BLaER1 treated with 17β-estradiol and CSF1 and Interleukin-3, amounts not matched to agents 10 nM and 100 nM (cell line): Measurements from ENCODE around the gene SYT13.

Experiments
- H3K27ac ChIP-seq, 11 experiments: shearing (Covaris generic); formaldehyde crosslinking; 2 replicates each; pipeline ENCODE4 v1.8.1; 2022
- H3K27me3 ChIP-seq, 11 experiments: shearing (Covaris generic); formaldehyde crosslinking; 2 replicates each; pipeline ENCODE4 v1.8.1; 2022
- H3K36me3 ChIP-seq, 11 experiments: shearing (Covaris generic); formaldehyde crosslinking; 2 replicates each; pipeline ENCODE4 v1.8.1; 2022
- H3K4me1 ChIP-seq, 10 experiments: shearing (Covaris generic); formaldehyde crosslinking; 2 replicates each; pipeline ENCODE4 v1.8.1; 2022
- H3K4me2 ChIP-seq, 11 experiments: shearing (Covaris generic); formaldehyde crosslinking; 2 replicates each; pipeline ENCODE4 v1.8.1; 2022
- H3K4me3 ChIP-seq, 10 experiments: shearing (Covaris generic); formaldehyde crosslinking; 2 replicates each; pipeline ENCODE4 v1.8.1; 2022
- H3K9ac ChIP-seq, 11 experiments: shearing (Covaris generic); formaldehyde crosslinking; 2 replicates each; pipeline ENCODE4 v1.8.1; 2022
- H3K9me3 ChIP-seq, 11 experiments: shearing (Covaris generic); formaldehyde crosslinking; replicated peaks in 1 of 11; 2 replicates each; pipeline ENCODE4 v1.8.1; 2022
- H4K20me1 ChIP-seq, 11 experiments: shearing (Covaris generic); formaldehyde crosslinking; 2 replicates each; pipeline ENCODE4 v1.8.1; 2022
- Cebpa-rat ChIP-seq, 11 experiments: shearing (Covaris generic); IDR thresholded peaks; 2 replicates each; pipeline ENCODE4 v1.8.1; 2022

SYT13 gene

DNA sequence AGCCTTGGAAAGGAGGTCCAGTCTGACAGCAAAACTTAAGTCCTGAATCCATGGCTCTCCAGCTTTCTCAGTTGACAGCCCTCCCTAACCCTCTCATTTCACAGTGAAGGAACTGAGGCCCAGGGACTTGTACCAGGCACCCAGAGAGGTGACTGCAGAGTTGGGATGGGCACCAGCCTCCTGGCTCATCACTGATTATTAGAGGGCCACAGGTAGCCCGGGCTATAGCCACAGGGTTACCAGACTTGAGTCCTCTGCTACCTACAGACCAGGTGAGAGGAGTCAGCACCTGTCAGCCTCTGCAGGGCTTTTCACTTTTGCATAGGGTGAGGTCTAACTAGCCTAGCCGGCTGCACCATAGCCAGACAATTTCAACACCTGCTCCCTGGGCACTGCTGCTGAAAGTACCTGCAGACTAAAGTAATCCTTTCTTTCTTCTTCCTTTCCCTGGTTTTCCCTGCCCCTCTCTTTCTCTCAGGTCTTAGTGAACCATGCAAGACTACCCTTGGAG is 37.6 kb downstream of the SYT13 start:
- Histone ChIP-seq H3K36me3 (no peaks in the 10 kb centered on the region), H3K4me2 (peak overlapping the region in 2 of 11 experiments; percentile 10 to 25; a peak in 2 of 22 replicates), H3K9me3 (no peaks in the 10 kb centered on the region), H4K20me1 (peaks cover 0 to 5% (median 0%) of the 10 kb centered on the region in 11 experiments; a peak in 1 of 22 replicates), H3K27me3 (no peaks in the 10 kb centered on the region), H3K4me1 (peaks cover 0 to 7% (median 5%) of the 10 kb centered on the region in 10 experiments; a peak in 6 of 20 replicates), H3K27ac (no peak overlapping the region), H3K4me3 (no peak overlapping the region), H3K9ac (no peak overlapping the region)
- TF ChIP-seq Cebpa-rat (IDR thresholded peaks at IDR 0.05): no peak

- Histone ChIP-seq H3K27me3 (no peaks in the 10 kb centered on the region), H3K4me2 (no peak overlapping the region), H4K20me1 (peaks cover 0 to 5% (median 0%) of the 10 kb centered on the region in 11 experiments; a peak in 1 of 22 replicates), H3K4me1 (peaks cover 0 to 7% (median 5%) of the 10 kb centered on the region in 10 experiments; a peak in 6 of 20 replicates), H3K9ac (no peak overlapping the region), H3K27ac (no peak overlapping the region), H3K36me3 (no peaks in the 10 kb centered on the region), H3K9me3 (no peaks in the 10 kb centered on the region), H3K4me3 (no peak overlapping the region)
- TF ChIP-seq Cebpa-rat (IDR thresholded peaks at IDR 0.05): no peak
Measured at GRCh38 chr11:45247433-45247832, 38.7 kb downstream of the SYT13 start.

- no peak for TF ChIP-seq Cebpa-rat (IDR thresholded peaks at IDR 0.05)
- H3K27ac ChIP-seq: no peak overlapping the region
- H3K4me1 ChIP-seq: peaks cover 0 to 7% (median 5%) of the 10 kb centered on the region in 10 experiments; a peak in 6 of 20 replicates
- no peak overlapping the region for H3K4me3 ChIP-seq
- H4K20me1 ChIP-seq: peaks cover 0 to 5% (median 0%) of the 10 kb centered on the region in 11 experiments; a peak in 1 of 22 replicates
- no peak overlapping the region for H3K9ac ChIP-seq
- no peaks in the 10 kb centered on the region for H3K9me3 ChIP-seq
- H3K27me3 ChIP-seq: no peaks in the 10 kb centered on the region
- no peak overlapping the region for H3K4me2 ChIP-seq
- no peaks in the 10 kb centered on the region for H3K36me3 ChIP-seq
Measured at GRCh38 chr11:45246241-45246640, 39.9 kb downstream of the SYT13 start.

GRCh38 chr11:45245218-45246045 is 40.7 kb downstream of the SYT13 start:
- TF ChIP-seq Cebpa-rat (IDR thresholded peaks at IDR 0.05): no peak
- Histone ChIP-seq H3K9me3 (no peaks in the 10 kb centered on the region), H3K36me3 (no peaks in the 10 kb centered on the region), H3K27me3 (no peaks in the 10 kb centered on the region), H3K4me2 (no peak overlapping the region), H3K9ac (no peak overlapping the region), H3K4me3 (no peak overlapping the region), H3K27ac (no peak overlapping the region), H4K20me1 (peaks cover 0 to 5% (median 0%) of the 10 kb centered on the region in 11 experiments; a peak in 1 of 22 replicates), H3K4me1 (peaks cover 0 to 7% (median 5%) of the 10 kb centered on the region in 10 experiments; a peak in 6 of 20 replicates)

DNA sequence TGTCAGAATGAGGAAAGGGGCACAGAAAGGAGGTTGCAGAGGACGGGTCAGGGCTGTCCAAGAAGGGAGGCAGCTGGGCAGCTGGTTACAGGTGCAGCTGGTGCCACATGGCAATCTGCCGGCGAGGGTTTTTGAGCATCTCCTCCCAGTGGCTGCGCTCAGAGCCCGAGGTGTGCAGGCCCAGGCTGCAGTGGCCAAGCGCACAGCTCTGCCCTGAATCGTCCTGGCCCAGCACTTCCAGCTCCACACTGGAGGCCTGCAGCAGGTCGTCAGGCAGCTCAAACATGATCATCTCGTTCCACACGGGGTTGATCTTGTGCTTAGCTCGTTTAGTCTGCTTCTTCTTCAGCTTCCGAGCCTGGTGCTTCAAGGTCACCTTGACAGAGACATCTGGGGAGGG is 42.2 kb downstream of the SYT13 start:
- H3K36me3 ChIP-seq: no peaks in the 10 kb centered on the region
- no peak overlapping the region for H3K9ac ChIP-seq
- TF ChIP-seq Cebpa-rat (IDR thresholded peaks at IDR 0.05): no peak
- H3K27me3 ChIP-seq: no peaks in the 10 kb centered on the region
- peaks cover 0 to 5% (median 0%) of the 10 kb centered on the region in 11 experiments; a peak in 1 of 22 replicates for H4K20me1 ChIP-seq
- H3K4me2 ChIP-seq: no peak overlapping the region
- no peak overlapping the region for H3K4me3 ChIP-seq
- H3K27ac ChIP-seq: no peak overlapping the region
- peaks cover 0 to 6% (median 0%) of the 10 kb centered on the region in 10 experiments; a peak in 3 of 20 replicates for H3K4me1 ChIP-seq
- H3K9me3 ChIP-seq: peaks cover 0 to 10% (median 8%) of the 10 kb centered on the region in 11 experiments; a peak in 9 of 22 replicates

DNA sequence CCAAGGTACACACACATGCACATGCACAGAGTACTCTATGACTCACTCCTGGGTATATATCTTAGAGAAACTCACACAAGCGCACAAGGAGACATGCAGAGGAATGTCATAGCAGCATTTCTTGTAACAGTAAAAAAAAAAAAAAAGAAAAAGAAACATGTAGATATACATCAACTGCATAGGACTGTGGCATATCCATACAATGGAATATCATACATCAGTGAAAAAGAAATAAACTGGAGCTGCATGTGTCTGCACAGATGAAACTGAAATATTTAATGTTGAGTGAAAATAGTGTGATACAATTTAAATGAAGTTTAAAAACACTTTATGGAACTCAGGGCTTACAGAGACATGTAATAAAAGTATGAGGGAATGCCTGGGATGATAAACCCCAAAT is 46.4 kb downstream of the SYT13 start:
- Histone ChIP-seq H3K9ac (no peak overlapping the region), H3K9me3 (peaks cover 0 to 10% (median 8%) of the 10 kb centered on the region in 11 experiments; a peak in 9 of 22 replicates), H3K36me3 (no peaks in the 10 kb centered on the region), H4K20me1 (peaks cover 0 to 5% (median 0%) of the 10 kb centered on the region in 11 experiments; a peak in 1 of 22 replicates), H3K4me2 (no peak overlapping the region), H3K4me3 (no peak overlapping the region), H3K4me1 (peaks cover 0 to 9% (median 3%) of the 10 kb centered on the region in 10 experiments; a peak in 7 of 20 replicates), H3K27ac (no peak overlapping the region), H3K27me3 (no peaks in the 10 kb centered on the region)
- TF ChIP-seq Cebpa-rat (IDR thresholded peaks at IDR 0.05): no peak

- H3K9me3 ChIP-seq: peaks cover 0 to 10% (median 8%) of the 10 kb centered on the region in 11 experiments; a peak in 9 of 22 replicates
- no peaks in the 10 kb centered on the region for H4K20me1 ChIP-seq
- no peak for TF ChIP-seq Cebpa-rat (IDR thresholded peaks at IDR 0.05)
- H3K4me1 ChIP-seq: peaks cover 0 to 9% (median 3%) of the 10 kb centered on the region in 10 experiments; a peak in 7 of 20 replicates
- H3K36me3 ChIP-seq: no peaks in the 10 kb centered on the region
- H3K4me2 ChIP-seq: no peak overlapping the region
- no peaks in the 10 kb centered on the region for H3K27me3 ChIP-seq
- no peak overlapping the region for H3K27ac ChIP-seq
- H3K4me3 ChIP-seq: no peak overlapping the region
- no peak overlapping the region for H3K9ac ChIP-seq
Measured at GRCh38 chr11:45238724-45239123, 47.4 kb downstream of the SYT13 start.

GRCh38 chr11:45237711-45238315 is 48.3 kb downstream of the SYT13 start:
- H3K4me2 ChIP-seq: no peak overlapping the region
- no peak for TF ChIP-seq Cebpa-rat (IDR thresholded peaks at IDR 0.05)
- H3K27me3 ChIP-seq: no peaks in the 10 kb centered on the region
- H3K4me3 ChIP-seq: no peak overlapping the region
- H3K36me3 ChIP-seq: no peaks in the 10 kb centered on the region
- H3K4me1 ChIP-seq: peaks cover 0 to 9% (median 3%) of the 10 kb centered on the region in 10 experiments; a peak in 7 of 20 replicates
- H4K20me1 ChIP-seq: no peaks in the 10 kb centered on the region
- no peak overlapping the region for H3K9ac ChIP-seq
- H3K27ac ChIP-seq: no peak overlapping the region
- peaks cover 0 to 10% (median 8%) of the 10 kb centered on the region in 11 experiments; a peak in 9 of 22 replicates for H3K9me3 ChIP-seq
